C4-2B (cell line): ENCODE measurements around the gene NLGN4X.
A peak's percentile ranks its signal among the peaks of the same experiment; 100 is the strongest.

Experiments
- H3K27ac ChIP-seq: fragments of 450-650 bp; 2 replicates; pipeline ENCODE4 v1.5.1; 2017
- CTCF ChIP-seq: fragments of 450-650 bp; conservative IDR thresholded peaks from 2 replicates; pipeline ENCODE4 v1.5.1; 2017; ENCODE audit warnings: mild to moderate bottlenecking
- ZFX ChIP-seq: fragments of 450-650 bp; IDR thresholded peaks from 2 replicates; pipeline ENCODE4 v1.6.1; 2017

NLGN4X gene

GRCh38 chrX:6019076-6019475 lies 209.6 kb downstream of the NLGN4X start:
- TF ChIP-seq ZFX (no peak), CTCF (no peak)
- H3K27ac ChIP-seq: no peak overlapping the region

DNA sequence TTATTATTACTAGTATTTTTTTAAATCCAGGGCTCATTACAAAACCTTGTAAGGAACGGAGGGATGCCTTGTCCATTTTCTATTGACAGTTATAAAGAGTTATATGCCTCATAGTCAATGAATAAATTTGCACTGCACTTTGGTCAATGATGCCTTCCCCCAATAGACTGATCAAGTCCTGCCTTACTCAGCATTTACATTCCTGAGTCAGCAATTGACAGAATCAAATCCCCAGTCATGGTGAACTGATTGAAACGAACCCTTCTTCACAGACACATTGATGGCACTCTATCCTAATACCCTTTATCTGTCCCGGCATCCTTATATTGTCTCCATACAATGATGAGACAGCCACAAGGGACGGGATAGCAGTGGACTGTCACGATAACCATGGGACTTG lies 213.2 kb downstream of the NLGN4X start:
- no peak overlapping the region for H3K27ac ChIP-seq
- TF ChIP-seq CTCF (no peak), ZFX (no peak)

- TF ChIP-seq CTCF (no peak), ZFX (no peak)
- no peak overlapping the region for H3K27ac ChIP-seq
These were observed 216.3 kb downstream of the NLGN4X start for GRCh38 chrX:6012357-6012756.

GRCh38 chrX:6005856-6006255 lies 222.8 kb downstream of the NLGN4X start:
- no peak for TF ChIP-seq ZFX
- TF ChIP-seq CTCF: no peak
- H3K27ac ChIP-seq: no peak overlapping the region

DNA sequence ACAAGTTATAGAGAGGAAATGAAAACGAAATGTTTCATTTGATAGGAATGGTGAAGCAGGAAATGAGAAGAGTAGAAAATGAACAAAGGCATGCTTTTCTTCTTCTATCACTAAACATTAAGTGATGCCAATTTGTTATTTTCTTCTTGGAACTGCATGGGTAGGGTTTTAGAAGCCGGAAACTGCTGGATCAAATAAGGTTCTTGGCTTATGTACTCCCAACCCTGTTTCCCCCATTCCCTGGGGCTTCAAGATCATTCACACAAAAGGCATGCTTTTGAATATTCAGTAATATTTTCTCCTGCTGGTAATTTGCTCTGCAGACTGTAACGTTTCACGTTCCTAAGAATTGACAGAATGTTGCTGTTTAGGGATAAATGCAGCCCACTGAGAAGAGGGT lies 224.1 kb downstream of the NLGN4X start:
- TF ChIP-seq ZFX: no peak
- no peak overlapping the region for H3K27ac ChIP-seq

GRCh38 chrX:6002056-6002455 lies 226.6 kb downstream of the NLGN4X start:
- no peak overlapping the region for H3K27ac ChIP-seq
- 0 out of 2 replicates have a peak, but pooled peaks have one; percentile 8 for TF ChIP-seq CTCF
- no peak for TF ChIP-seq ZFX

DNA sequence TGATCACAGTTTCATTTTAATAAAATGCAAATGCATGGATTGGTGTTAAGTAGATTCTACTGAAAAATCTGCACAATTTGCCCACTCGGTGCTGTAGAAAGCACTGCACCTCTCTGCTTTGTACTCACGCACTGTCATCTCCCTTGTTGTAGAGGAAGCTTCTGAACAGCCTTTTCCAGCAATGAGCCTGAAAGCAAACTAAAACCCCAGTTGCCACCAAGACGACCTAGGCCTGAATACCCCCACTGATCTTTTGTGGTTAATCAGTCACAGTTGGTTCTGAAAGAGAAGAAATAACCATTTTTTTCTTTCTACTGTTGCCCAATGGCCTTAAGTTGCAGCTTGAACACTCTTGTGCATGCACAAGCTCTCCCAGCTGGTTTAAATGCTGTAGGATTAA lies 229.8 kb downstream of the NLGN4X start:
- TF ChIP-seq ZFX: no peak
- TF ChIP-seq CTCF: no peak
- no peak overlapping the region for H3K27ac ChIP-seq

DNA sequence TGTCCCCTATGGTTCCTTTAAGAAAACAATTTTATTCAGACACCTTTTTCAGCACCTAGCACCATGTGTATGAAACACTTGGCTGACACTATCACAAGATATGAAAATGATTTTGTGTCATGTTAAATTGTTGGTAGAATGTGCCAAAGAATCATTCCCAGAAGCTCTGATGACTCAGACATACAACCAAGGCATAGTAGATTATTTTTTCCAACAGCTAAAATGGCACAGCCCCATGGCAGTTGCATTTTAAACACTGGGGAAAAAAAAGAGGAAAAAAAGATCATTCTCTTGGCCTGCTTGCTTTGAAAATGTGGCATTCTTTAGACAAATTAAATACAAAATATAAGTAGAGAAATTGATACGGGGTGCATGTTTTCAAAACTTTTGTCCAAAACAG lies 230.2 kb downstream of the NLGN4X start:
- TF ChIP-seq ZFX (no peak), CTCF (no peak)
- H3K27ac ChIP-seq: no peak overlapping the region
